PC-9 (cell line): ENCODE data around the gene DNAH11.

Experiments used
- CTCF ChIP-seq: fragments of 200-600 bp; sonication (generic); conservative IDR thresholded peaks from 2 replicates; pipeline ENCODE4 v1.6.1; 2017; ENCODE audit warnings: mixed run types, antibody characterized with exemption, mild to moderate bottlenecking, moderate library complexity
- EZH2 ChIP-seq: fragments of 200-600 bp; sonication (generic); IDR thresholded peaks from 2 replicates; pipeline ENCODE4 v1.8.0; 2017; ENCODE audit warnings: antibody characterized with exemption, low read depth

GRCh38 chr7:21653623-21654022, 110.8 kb downstream of the DNAH11 start:
- TF ChIP-seq CTCF (no peak), EZH2 (no peak)
